GM12865 (cell line): Measurements from ENCODE around the gene SRPK3.
A peak's percentile ranks its signal among the peaks of the same experiment; 100 is the strongest.

ENCODE experiments used
- DNase-seq: peaks from one replicate; pipeline ENCODE4 v3.0.0; 2010; ENCODE audit warnings: low read depth
- H3K4me3 ChIP-seq: 2 replicates; pipeline ENCODE4 v1.5.1; 2011; ENCODE audit warnings: mild to moderate bottlenecking, low read depth, low read length, control low read depth
- CTCF ChIP-seq: IDR thresholded peaks from 2 replicates; pipeline ENCODE4 v1.5.1; 2011; ENCODE audit warnings: low read length, control low read depth, low read depth, inconsistent platforms; ENCODE audit not compliant: insufficient read depth; ENCODE audit errors: missing control alignments

Gene SRPK3

GRCh38 chrX:153766871-153767673, 13.8 kb upstream of the SRPK3 start:
- peak; percentile 0 for DNase-seq
- no peak overlapping the region for H3K4me3 ChIP-seq
- TF ChIP-seq CTCF: no peak

GRCh38 chrX:153767674-153768055, 13.2 kb upstream of the SRPK3 start:
- TF ChIP-seq CTCF: no peak
- DNase-seq: no peak
- no peak overlapping the region for H3K4me3 ChIP-seq

- no peak overlapping the region for H3K4me3 ChIP-seq
- DNase-seq: peak; percentile 0
- TF ChIP-seq CTCF: peak; percentile 1
Measured at GRCh38 chrX:153768311-153769157, 12.3 kb upstream of the SRPK3 start.

- H3K4me3 ChIP-seq: no peak overlapping the region
- no peak for TF ChIP-seq CTCF
- DNase-seq: peak; percentile 0
Measured at GRCh38 chrX:153769158-153769864, 11.5 kb upstream of the SRPK3 start.

- peak; percentile 0 for DNase-seq
- no peak for TF ChIP-seq CTCF
- H3K4me3 ChIP-seq: no peak overlapping the region
Measured at GRCh38 chrX:153769865-153770600, 10.8 kb upstream of the SRPK3 start.
